ENCODE data around the gene CCND2.

DNA sequence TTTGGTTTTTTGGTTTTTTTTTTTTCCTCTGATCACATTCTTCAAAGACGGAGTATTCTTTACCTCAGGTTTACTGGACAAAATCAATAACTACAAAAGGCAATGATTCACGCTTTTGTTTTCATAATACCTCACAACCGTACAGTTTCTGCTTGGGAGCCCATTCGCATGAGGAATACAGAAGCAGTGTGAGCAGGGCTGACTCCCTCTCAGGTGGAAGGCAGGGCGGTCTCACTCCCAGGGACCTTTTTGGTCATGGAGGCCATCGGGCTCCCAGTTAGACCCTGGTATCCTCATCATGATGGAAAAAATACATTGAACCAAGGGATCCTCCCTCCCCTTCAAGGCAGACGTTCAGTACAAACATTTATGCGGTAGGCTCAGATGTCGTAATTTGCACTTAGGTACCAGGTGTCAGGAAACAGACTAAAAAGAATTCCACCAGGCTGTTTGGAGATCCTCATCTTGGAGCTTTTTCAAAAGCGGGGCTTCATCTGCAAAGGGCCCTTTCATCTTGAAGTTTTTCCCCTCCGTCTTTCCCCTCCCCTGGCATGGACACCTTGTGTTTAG, 28.5 kb downstream of the CCND2 start:
- TF ChIP-seq, protein P1, sequence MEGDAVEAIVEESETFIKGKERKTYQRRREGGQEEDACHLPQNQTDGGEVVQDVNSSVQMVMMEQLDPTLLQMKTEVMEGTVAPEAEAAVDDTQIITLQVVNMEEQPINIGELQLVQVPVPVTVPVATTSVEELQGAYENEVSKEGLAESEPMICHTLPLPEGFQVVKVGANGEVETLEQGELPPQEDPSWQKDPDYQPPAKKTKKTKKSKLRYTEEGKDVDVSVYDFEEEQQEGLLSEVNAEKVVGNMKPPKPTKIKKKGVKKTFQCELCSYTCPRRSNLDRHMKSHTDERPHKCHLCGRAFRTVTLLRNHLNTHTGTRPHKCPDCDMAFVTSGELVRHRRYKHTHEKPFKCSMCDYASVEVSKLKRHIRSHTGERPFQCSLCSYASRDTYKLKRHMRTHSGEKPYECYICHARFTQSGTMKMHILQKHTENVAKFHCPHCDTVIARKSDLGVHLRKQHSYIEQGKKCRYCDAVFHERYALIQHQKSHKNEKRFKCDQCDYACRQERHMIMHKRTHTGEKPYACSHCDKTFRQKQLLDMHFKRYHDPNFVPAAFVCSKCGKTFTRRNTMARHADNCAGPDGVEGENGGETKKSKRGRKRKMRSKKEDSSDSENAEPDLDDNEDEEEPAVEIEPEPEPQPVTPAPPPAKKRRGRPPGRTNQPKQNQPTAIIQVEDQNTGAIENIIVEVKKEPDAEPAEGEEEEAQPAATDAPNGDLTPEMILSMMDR (conservative IDR thresholded peaks at IDR 0.05; ENCODE audit: low read depth, low read length) = no peak
- no peak for TF ChIP-seq EZH2phosphoT487 (IDR thresholded peaks at IDR 0.05; ENCODE audit: borderline replicate concordance, low read length)
